Measurements from ENCODE around the gene MEOX2.

DNA sequence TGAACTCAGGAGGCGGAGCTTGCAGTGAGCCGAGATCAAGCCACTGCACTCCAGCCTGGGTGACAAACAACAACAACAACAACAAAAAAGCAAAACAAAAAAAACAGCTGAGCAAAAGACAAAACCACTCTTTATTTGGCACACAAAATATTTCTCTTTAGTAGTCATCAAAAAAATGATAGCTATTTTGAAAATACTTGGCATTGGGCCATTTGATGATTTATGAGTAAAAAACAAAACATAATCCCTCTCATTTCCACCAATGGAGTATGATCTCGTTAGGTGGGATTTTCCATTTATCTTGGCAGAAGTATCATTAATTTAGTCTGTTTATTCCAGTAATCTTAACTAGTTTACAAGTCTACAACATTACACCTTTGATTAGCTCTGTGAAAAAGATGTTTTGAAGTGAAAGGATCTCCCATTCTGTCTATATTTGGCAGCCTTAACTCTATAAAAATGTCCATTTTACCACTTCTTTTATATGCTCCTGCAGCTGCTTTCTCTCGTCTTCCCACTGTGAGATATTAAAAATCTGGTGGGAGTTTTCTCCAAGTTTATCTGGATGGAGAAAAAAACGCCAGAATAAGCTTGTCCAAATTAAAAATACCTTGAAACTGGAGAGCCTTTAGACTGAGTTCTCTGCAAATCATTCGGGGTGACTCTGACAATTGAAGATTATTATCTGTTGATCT is 65.8 kb downstream of the MEOX2 start:
- TF ChIP-seq SMC3 (conservative IDR thresholded peaks at IDR 0.05; ENCODE audit: poor library complexity) (no peak), EZH2 (IDR thresholded peaks at IDR 0.05; ENCODE audit: borderline replicate concordance, insufficient read depth, low read length, poor library complexity, severe bottlenecking) (no peak), POLR2AphosphoS5 (IDR thresholded peaks at IDR 0.05) (no peak), TAF1 (IDR thresholded peaks at IDR 0.05; ENCODE audit: low read depth) (no peak)
- TF ChIP-seq, protein P1, sequence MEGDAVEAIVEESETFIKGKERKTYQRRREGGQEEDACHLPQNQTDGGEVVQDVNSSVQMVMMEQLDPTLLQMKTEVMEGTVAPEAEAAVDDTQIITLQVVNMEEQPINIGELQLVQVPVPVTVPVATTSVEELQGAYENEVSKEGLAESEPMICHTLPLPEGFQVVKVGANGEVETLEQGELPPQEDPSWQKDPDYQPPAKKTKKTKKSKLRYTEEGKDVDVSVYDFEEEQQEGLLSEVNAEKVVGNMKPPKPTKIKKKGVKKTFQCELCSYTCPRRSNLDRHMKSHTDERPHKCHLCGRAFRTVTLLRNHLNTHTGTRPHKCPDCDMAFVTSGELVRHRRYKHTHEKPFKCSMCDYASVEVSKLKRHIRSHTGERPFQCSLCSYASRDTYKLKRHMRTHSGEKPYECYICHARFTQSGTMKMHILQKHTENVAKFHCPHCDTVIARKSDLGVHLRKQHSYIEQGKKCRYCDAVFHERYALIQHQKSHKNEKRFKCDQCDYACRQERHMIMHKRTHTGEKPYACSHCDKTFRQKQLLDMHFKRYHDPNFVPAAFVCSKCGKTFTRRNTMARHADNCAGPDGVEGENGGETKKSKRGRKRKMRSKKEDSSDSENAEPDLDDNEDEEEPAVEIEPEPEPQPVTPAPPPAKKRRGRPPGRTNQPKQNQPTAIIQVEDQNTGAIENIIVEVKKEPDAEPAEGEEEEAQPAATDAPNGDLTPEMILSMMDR (IDR thresholded peaks at IDR 0.05; ENCODE audit: poor library complexity, severe bottlenecking): no peak

All from neural cell (in vitro differentiated cells).